ENCODE measurements around the gene DMAC2. TPM values are rescaled to one million over a fixed set of nuclear protein-coding genes. Genes with fewer than 3 reads are reported as not detected.

Gene DMAC2
- total RNA-seq, 1 donor from 2014 or later, result 28.0 TPM

DNA sequence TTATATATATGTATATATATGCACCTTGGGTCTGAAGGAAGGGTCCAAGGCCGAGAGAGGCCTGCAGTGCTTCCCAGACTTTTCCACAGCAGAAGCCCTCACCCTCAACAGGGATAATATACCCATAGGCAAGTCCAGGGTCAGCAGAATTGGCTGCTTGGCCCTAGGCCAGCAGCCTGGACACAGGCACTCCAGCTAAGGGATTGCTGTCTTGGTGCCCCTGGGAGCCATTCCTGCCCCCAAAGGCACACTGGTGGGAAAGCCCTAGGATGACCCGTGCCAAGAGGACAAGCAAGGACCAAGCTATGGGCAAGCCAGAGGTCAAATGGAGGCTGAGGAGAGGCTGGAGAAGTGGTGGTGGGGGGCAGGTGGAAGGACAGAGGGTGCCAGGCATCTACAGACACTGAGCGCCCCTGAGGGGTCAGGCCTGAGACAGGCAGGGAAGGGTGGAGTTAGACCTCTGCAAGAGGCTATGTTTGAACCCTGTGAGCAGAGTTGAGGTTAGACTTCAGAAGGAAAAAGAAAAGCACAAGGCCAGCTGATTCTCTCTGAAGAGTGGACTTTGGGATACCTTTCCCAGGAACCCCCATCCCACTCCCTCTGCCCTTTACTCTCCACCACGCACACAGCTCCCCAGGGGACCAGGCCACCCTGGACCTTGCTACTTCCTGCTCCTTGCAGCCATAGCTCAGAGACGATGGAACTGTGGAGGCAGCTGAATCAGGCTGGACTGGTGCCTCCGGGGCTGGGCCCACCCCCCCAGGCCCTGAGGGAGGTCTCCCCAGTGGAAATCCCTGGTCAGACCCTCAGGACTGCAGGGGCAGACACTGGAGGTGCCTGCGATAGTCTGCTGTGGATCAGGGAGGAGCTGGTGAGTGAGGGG lies 3.0 kb upstream of the DMAC2 start, which contains the start of gene ERICH4:
Gene ERICH4 (plus strand): TSS at position 684 of the 883 bp plus-strand sequence. CDS start 14 bp downstream, at position 698.
- H3K27me3 Mint-ChIP-seq (ENCODE audit: low read depth), result peaks cover 17% of the 10 kb centered on the region
- TF ChIP-seq, protein P1, sequence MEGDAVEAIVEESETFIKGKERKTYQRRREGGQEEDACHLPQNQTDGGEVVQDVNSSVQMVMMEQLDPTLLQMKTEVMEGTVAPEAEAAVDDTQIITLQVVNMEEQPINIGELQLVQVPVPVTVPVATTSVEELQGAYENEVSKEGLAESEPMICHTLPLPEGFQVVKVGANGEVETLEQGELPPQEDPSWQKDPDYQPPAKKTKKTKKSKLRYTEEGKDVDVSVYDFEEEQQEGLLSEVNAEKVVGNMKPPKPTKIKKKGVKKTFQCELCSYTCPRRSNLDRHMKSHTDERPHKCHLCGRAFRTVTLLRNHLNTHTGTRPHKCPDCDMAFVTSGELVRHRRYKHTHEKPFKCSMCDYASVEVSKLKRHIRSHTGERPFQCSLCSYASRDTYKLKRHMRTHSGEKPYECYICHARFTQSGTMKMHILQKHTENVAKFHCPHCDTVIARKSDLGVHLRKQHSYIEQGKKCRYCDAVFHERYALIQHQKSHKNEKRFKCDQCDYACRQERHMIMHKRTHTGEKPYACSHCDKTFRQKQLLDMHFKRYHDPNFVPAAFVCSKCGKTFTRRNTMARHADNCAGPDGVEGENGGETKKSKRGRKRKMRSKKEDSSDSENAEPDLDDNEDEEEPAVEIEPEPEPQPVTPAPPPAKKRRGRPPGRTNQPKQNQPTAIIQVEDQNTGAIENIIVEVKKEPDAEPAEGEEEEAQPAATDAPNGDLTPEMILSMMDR (IDR thresholded peaks at IDR 0.05), result no peak

GRCh38 chr19:41441321-41441945 lies 1.7 kb upstream of the DMAC2 start:
- Mint-ChIP-seq H3K36me3 (ENCODE audit: low read depth) (peaks cover 2% of the 10 kb centered on the region), H3K4me3 (ENCODE audit: unreplicated experiment) (no peak overlapping the region), H3K27me3 (ENCODE audit: low read depth) (peaks cover 11% of the 10 kb centered on the region), H3K9me3 (ENCODE audit: low read depth) (no peaks in the 10 kb centered on the region), H3K27ac (ENCODE audit: unreplicated experiment) (no peak overlapping the region), H3K4me1 (ENCODE audit: low read depth) (peaks cover 3% of the 10 kb centered on the region)
- DNase-seq (ENCODE audit: low spot score), result peak; percentile 56
- TF ChIP-seq, protein P1 (IDR thresholded peaks at IDR 0.05), result no peak

More for the DNA sequence above, 3.0 kb upstream of the DMAC2 start, which contains the start of gene ERICH4:
- H3K27ac Mint-ChIP-seq (ENCODE audit: unreplicated experiment), result no peak within 1 kb of the TSS
- H3K36me3 Mint-ChIP-seq (ENCODE audit: low read depth), result peaks cover under 1% of the 10 kb centered on the region
- H3K9me3 Mint-ChIP-seq (ENCODE audit: low read depth), result no peaks in the 10 kb centered on the region
- H3K4me3 Mint-ChIP-seq (ENCODE audit: unreplicated experiment), result no peak within 1 kb of the TSS
- H3K4me1 Mint-ChIP-seq (ENCODE audit: low read depth), result peaks cover 3% of the 10 kb centered on the region
- peak; percentile 55 for DNase-seq (ENCODE audit: low spot score)

- H3K36me3 Mint-ChIP-seq (ENCODE audit: low read depth), result peaks cover 2% of the 10 kb centered on the region
- no peaks in the 10 kb centered on the region for H3K9me3 Mint-ChIP-seq (ENCODE audit: low read depth)
- DNase-seq (ENCODE audit: low spot score), result peak; percentile 49
- H3K27me3 Mint-ChIP-seq (ENCODE audit: low read depth), result no peaks in the 10 kb centered on the region
- no peak overlapping the region for H3K4me3 Mint-ChIP-seq (ENCODE audit: unreplicated experiment)
- H3K4me1 Mint-ChIP-seq (ENCODE audit: low read depth), result peaks cover 3% of the 10 kb centered on the region
- TF ChIP-seq, protein P1 (IDR thresholded peaks at IDR 0.05), result no peak
- H3K27ac Mint-ChIP-seq (ENCODE audit: unreplicated experiment), result peak overlapping the region; percentile 45
These were observed 1.7 kb downstream of the DMAC2 start for GRCh38 chr19:41437944-41438574.

DNA sequence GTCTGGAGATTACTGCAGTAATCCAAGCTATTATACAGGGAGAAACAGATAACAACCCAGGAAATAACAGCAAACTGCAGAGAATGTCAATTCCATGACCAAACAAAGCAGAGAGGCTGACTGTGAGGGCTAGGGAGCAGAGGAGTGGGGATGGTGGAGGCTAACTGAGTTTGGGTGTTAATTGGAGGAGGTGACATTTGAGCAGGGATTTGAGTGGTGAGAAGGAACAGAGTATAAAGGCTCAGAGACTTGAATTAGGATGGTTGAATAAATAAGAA lies 3.1 kb downstream of the DMAC2 start:
- no peak for DNase-seq (ENCODE audit: low spot score)
- Mint-ChIP-seq H3K9me3 (ENCODE audit: low read depth) (no peaks in the 10 kb centered on the region), H3K27me3 (ENCODE audit: low read depth) (no peaks in the 10 kb centered on the region), H3K27ac (ENCODE audit: unreplicated experiment) (no peak overlapping the region), H3K4me1 (ENCODE audit: low read depth) (peaks cover 3% of the 10 kb centered on the region), H3K36me3 (ENCODE audit: low read depth) (peaks cover 5% of the 10 kb centered on the region), H3K4me3 (ENCODE audit: unreplicated experiment) (no peak overlapping the region)
- TF ChIP-seq, protein P1 (IDR thresholded peaks at IDR 0.05), result no peak
